ENCODE measurements around the gene RPL6. TPM values are rescaled to one million over a fixed set of nuclear protein-coding genes. Genes with fewer than 3 reads are reported as not detected.

RPL6 gene
- total and polyA plus RNA-seq, 9 of the 15 experiments (the other 6 are each of a cell fraction or from before 2014, with no cell fraction given) = 1,519 to 3,103 (median 2,396) TPM

DNA sequence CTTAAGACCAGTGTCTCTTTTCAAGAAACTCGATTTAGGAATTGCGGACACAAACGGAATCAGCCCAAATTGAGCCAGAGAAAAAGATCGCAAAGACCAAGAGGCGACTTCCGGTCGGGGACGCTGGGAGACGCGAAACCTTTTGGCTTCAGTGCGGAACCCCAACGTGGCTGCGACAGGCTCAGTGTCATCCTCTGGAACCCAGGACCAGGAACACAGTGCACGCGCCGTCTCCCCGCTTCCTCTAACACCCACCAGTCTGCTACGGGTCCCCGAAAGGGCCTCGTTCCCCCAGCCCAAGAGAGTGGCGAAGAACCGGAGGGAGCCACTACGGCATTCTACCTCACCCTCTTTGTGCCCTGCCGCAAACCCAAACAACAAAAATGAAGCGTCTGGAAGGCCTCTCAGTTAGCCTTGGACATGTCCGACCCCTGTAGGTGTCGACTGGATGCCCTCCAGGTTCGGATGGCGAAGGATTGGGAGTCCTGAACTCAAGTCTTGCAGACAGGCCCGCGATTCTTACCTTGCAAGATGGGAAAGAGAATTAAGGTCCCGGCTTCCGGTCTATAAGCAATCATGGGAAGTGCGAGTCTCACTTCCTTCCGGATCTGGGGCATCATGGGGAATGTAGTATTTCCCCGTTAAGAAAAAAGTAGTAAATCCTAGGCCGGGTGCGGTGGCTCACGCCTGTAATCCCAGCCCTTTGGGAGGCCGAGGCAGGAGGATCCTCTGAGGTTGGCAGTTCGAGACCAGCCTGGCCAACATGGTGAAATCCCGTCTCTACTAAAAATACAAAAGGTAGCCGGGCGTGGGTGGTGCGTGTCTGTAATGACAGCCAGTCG lies at the start of gene RPL6 (continued):
- TF ChIP-seq NR4A1 (CRISPR knock-in tag; IDR thresholded peaks at IDR 0.05) = no peak
- no peak for TF ChIP-seq NR4A1 (tag; IDR thresholded peaks at IDR 0.05)
- TF ChIP-seq MCM7 (IDR thresholded peaks at IDR 0.05) = no peak
- no peak for TF ChIP-seq ZNF785 (CRISPR knock-in tag; IDR thresholded peaks at IDR 0.05)
- TF ChIP-seq ZC3H4 (CRISPR knock-in tag; IDR thresholded peaks at IDR 0.05; ENCODE audit: borderline replicate concordance) = peak; percentile 83; the same call in 1 of the 2 replicates
- TF ChIP-seq ASH1L (IDR thresholded peaks at IDR 0.05; ENCODE audit: borderline replicate concordance, low read depth, partially characterized antibody) = peak; percentile 71
- peak in 1 of 2 experiments; percentile 77; a peak in 1 of 4 replicates for TF ChIP-seq RCOR1 (IDR thresholded peaks at IDR 0.05; ENCODE audit: borderline replicate concordance in 1 of 2, low read depth in 2 of 2, low read length in 2 of 2)
- TF ChIP-seq, protein P1, sequence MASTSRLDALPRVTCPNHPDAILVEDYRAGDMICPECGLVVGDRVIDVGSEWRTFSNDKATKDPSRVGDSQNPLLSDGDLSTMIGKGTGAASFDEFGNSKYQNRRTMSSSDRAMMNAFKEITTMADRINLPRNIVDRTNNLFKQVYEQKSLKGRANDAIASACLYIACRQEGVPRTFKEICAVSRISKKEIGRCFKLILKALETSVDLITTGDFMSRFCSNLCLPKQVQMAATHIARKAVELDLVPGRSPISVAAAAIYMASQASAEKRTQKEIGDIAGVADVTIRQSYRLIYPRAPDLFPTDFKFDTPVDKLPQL (IDR thresholded peaks at IDR 0.05; ENCODE audit: extremely low read depth, insufficient read length) = peak; percentile 60
- TF ChIP-seq SPI1 (IDR thresholded peaks at IDR 0.05; ENCODE audit: borderline replicate concordance, low read depth, low read length) = peak; percentile 87
- no peak for TF ChIP-seq SREBF1 (IDR thresholded peaks at IDR 0.05; ENCODE audit: borderline replicate concordance, low read depth, low read length)
- peak; percentile 99 for TF ChIP-seq POLR2B (IDR thresholded peaks at IDR 0.05; ENCODE audit: low read depth, partially characterized antibody)
- no peak for TF ChIP-seq FOS (IDR thresholded peaks at IDR 0.05; ENCODE audit: extremely low read depth, insufficient read length)
- TF ChIP-seq, protein P2, sequence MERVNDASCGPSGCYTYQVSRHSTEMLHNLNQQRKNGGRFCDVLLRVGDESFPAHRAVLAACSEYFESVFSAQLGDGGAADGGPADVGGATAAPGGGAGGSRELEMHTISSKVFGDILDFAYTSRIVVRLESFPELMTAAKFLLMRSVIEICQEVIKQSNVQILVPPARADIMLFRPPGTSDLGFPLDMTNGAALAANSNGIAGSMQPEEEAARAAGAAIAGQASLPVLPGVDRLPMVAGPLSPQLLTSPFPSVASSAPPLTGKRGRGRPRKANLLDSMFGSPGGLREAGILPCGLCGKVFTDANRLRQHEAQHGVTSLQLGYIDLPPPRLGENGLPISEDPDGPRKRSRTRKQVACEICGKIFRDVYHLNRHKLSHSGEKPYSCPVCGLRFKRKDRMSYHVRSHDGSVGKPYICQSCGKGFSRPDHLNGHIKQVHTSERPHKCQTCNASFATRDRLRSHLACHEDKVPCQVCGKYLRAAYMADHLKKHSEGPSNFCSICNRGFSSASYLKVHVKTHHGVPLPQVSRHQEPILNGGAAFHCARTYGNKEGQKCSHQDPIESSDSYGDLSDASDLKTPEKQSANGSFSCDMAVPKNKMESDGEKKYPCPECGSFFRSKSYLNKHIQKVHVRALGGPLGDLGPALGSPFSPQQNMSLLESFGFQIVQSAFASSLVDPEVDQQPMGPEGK (CRISPR knock-in tag; IDR thresholded peaks at IDR 0.05; ENCODE audit: borderline replicate concordance) = no peak
- TF ChIP-seq, protein P3, sequence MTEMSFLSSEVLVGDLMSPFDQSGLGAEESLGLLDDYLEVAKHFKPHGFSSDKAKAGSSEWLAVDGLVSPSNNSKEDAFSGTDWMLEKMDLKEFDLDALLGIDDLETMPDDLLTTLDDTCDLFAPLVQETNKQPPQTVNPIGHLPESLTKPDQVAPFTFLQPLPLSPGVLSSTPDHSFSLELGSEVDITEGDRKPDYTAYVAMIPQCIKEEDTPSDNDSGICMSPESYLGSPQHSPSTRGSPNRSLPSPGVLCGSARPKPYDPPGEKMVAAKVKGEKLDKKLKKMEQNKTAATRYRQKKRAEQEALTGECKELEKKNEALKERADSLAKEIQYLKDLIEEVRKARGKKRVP (CRISPR knock-in tag; IDR thresholded peaks at IDR 0.05) = no peak
- TF ChIP-seq KDM5B (IDR thresholded peaks at IDR 0.05; ENCODE audit: insufficient replicate concordance, low read depth, low read length) = peak; percentile 96
- TF ChIP-seq, protein P4, sequence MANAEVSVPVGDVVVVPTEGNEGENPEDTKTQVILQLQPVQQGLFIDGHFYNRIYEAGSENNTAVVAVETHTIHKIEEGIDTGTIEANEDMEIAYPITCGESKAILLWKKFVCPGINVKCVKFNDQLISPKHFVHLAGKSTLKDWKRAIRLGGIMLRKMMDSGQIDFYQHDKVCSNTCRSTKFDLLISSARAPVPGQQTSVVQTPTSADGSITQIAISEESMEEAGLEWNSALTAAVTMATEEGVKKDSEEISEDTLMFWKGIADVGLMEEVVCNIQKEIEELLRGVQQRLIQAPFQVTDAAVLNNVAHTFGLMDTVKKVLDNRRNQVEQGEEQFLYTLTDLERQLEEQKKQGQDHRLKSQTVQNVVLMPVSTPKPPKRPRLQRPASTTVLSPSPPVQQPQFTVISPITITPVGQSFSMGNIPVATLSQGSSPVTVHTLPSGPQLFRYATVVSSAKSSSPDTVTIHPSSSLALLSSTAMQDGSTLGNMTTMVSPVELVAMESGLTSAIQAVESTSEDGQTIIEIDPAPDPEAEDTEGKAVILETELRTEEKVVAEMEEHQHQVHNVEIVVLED (CRISPR knock-in tag; IDR thresholded peaks at IDR 0.05) = no peak
- no peak for TF ChIP-seq EHMT2 (IDR thresholded peaks at IDR 0.05)
- TF ChIP-seq CBX8 (IDR thresholded peaks at IDR 0.05; ENCODE audit: borderline replicate concordance, extremely low read depth, low read depth, low read length, poor library complexity, severe bottlenecking) = no peak
- TF ChIP-seq CCNT2 (IDR thresholded peaks at IDR 0.05; ENCODE audit: borderline replicate concordance, extremely low read depth, insufficient read length, low read depth, low read length) = no peak
- 0 out of 2 replicates have a peak, but pooled peaks have one; percentile 42 for TF ChIP-seq TRIM28 (IDR thresholded peaks at IDR 0.05)
- no peak for TF ChIP-seq ILF3 (IDR thresholded peaks at IDR 0.05; ENCODE audit: borderline replicate concordance)
- no peak for TF ChIP-seq EZH2 (IDR thresholded peaks at IDR 0.05; ENCODE audit: borderline replicate concordance, low read depth, low read length)
- no peak for TF ChIP-seq MECOM (CRISPR knock-in tag; IDR thresholded peaks at IDR 0.05)

Data from K562 (cell line).